ENCODE results near the gene MLXIP.
"Not testable (repeated sequence)": the region's sequence is repeated elsewhere in the genome, so short reads cannot be mapped to it uniquely, and the experiment has no call there.

Gene MLXIP

GRCh38 chr12:122150127-122150681 lies 71.6 kb downstream of the MLXIP start:
- DNase-seq (ENCODE audit: low read depth): no peak

DNA sequence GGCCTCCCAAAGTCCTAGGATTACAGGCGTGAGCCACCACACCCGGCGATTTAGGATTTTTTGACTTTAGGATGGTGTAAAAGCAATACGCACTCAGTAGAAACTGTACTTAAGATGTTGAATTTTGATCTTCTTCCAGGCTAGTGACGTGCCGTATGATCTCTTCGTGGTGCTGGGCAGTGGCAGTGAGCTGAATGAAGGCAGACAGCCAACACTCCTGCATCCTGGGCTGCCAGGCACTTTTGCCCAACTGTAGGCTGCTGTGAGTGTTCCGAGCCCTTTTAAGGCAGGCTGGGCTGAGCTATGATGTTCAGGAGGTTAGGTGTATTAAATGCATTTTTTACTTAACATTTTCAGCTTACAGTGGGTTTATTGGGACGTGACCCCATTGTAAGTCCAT lies 74.2 kb downstream of the MLXIP start:
- no peak for DNase-seq (ENCODE audit: low read depth)

DNA sequence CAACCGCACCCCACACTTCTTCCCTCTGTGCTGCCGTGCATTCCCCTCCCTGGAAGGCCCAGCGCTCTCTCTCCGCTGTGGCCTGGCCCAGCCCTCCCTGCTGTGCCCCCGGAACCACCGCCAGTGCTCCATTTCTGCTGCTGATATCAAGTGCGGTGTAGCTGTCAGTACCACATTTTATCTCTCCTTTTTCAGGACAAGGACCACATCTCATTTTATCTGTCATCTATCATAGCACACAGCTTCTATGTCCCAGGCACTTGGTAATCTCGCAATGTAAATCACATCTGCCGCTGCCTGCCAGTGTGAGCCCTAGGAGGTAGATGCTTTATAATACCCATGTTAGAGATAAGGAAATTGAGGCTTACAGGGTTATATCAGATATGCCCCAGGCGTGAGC lies 77.1 kb downstream of the MLXIP start:
- no peak for DNase-seq (ENCODE audit: low read depth)

GRCh38 chr12:122158700-122159285 lies 80.2 kb downstream of the MLXIP start:
- DNase-seq (ENCODE audit: low read depth): no peak

- no peak for DNase-seq (ENCODE audit: low read depth)
Observed at GRCh38 chr12:122159882-122160281, 81.3 kb downstream of the MLXIP start.

GRCh38 chr12:122160761-122161160 lies 82.2 kb downstream of the MLXIP start:
- DNase-seq (ENCODE audit: low read depth): no peak

GRCh38 chr12:122161682-122162081 lies 83.1 kb downstream of the MLXIP start:
- no peak for DNase-seq (ENCODE audit: low read depth)

DNA sequence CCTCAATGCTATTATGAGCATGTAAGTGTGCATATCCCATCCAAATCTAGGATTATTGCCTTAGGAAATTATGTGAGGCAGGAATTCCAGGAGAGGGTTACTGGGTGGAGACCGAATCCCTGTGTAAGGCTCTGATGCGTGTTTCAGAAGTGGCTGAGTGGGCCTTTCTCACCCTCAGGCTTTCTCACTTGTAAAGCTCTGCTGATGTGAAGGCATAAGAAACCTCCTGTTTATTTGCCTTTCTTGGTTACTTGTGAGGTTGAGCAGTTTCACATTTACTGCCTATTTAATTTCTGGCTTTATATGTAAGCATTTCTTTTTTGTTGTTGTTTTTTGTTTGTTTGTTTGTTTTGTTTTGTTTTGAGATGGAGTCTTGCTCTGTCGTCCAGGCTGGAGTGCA lies 84.4 kb downstream of the MLXIP start:
- no peak for DNase-seq (ENCODE audit: low read depth)

DNA sequence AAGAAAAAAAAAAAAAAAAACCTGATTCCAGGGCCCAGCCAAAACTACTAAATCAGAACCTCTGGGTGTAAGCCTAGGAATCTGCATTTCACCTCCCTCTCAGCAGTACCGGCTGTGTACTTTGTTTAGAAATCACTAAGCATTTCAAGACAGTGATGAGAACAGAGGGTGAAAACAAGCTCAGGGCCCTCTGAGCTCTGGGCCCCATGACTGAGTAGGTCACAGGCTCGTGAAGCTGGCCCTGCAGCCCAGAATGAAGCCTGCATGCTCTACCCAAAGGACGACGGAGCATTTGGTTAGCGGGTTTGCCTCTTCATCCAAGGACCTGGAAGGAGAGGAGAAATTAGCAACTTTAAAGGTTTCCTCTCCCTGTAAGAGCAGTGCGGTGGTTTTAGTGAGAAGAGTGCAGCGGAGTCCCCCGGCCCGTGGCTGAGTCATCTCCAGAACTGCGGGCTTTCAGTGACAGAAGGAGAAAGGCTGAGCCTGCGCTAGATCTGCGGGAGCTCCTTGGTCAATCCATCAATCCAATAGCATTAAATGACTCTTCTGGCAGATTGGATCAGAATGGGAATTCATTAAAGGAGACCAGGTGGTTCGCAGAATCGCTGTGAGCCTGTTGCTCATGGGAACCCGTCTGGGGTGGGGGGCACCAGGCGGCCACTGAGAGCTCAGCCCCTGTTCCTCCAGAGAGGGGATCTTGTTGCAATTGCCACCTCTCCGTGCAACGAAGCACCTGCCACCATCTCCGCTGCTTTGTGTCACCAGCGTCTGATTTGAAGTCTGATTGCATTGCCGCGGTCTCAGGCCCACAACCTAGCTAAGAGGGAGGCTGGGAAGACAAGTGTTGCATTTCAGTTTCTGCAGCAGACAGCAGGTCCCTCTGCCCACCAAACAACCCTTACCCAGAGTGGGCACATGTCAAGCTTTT lies 88.1 kb downstream of the MLXIP start:
- DNase-seq (ENCODE audit: low read depth): no peak

GRCh38 chr12:122167356-122167925 lies 88.9 kb downstream of the MLXIP start:
- DNase-seq (ENCODE audit: low read depth): no peak

DNA sequence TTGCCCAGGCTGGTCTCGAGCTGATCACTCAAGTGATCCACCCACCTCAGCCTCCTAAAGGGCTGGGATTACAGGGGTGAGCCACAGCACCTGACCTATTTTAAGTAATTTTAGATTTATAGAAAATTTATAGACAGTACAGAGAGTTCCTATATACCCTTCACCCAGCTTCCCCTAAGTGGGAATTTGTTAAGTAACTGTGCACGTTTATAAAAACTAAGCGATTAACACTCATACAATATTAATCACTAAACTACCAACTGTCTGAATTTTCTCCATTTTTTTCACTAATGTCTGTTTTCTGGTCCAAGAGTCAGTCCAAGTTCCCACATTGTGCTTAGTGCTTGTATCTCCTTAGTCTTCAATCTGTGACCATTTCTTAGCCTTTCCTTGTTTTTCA lies 89.9 kb downstream of the MLXIP start:
- DNase-seq (ENCODE audit: low read depth): no peak

DNA sequence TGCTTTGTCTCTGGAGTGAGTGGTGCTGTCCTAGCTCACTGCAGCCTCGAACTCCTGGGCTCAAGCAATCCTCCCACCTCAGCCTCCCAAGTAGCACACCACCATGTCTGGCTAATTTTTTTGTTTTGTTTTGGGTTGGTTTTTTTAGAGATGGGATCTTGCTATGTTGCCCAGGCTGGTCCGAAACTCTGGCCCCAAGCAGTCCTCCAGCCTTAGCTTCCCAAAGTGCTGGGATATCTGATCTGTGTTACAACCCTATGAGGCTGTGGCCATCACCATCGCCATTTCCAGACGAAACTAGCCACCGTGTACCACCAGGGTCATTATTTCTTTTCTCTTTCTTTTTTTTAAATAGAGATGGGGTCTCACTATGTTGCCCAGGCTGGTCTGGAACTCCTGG lies 92.8 kb downstream of the MLXIP start:
- no peak for DNase-seq (ENCODE audit: low read depth)

GRCh38 chr12:122172262-122172939 lies 93.8 kb downstream of the MLXIP start:
- DNase-seq (ENCODE audit: low read depth): no peak

- DNase-seq (ENCODE audit: low read depth): no peak
Observed at GRCh38 chr12:122174155-122174845, 95.7 kb downstream of the MLXIP start, which contains the start of gene IL31. Gene IL31, minus strand, starts transcription at chr12:122174221. Its CDS starts 49 bp downstream, at chr12:122174172.

GRCh38 chr12:122176473-122176872 lies 97.9 kb downstream of the MLXIP start:
- DNase-seq (ENCODE audit: low read depth): not testable (repeated sequence)

GRCh38 chr12:122182887-122183587 lies 104.5 kb downstream of the MLXIP start, which contains the start of gene LRRC43:
Gene LRRC43, plus strand, starts transcription at chr12:122183123. Its CDS starts 22 bp downstream, at chr12:122183145.
- no peak for DNase-seq (ENCODE audit: low read depth)

- DNase-seq (ENCODE audit: low read depth): no peak
Observed at GRCh38 chr12:122183588-122183940, 105.0 kb downstream of the MLXIP start.

- DNase-seq (ENCODE audit: low read depth): no peak
Observed at GRCh38 chr12:122184517-122184916, 106.0 kb downstream of the MLXIP start.

- DNase-seq (ENCODE audit: low read depth): no peak
Observed at GRCh38 chr12:122185079-122185478, 106.5 kb downstream of the MLXIP start.

DNA sequence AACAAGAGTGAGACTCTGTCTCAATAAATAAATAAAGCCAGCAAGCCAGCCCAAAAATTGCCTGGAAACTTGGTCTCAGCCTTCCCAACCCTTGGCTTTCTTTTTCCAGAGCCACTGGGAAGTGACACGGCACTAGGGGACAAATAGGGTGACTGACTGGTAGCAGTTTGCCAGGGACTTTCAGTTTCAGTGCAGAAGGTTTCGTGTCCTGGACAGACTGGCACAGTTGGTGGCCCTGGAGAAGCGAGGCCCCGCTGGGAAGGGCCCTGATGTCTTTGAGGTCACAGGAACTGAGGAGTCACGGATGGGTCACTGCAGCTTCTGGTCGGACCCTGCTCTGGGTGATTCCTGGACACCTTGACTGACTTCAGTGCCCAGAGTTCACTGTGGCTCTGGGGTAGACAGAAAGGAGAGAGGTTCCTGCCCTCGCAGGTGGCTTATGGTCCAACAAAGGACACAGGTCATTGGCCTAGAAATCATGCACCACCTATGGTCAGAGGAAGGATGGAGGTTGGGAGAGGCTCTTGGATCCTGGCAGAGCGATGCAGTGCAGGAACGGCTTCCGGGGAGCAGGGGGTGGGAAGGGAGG lies 107.0 kb downstream of the MLXIP start:
- no peak for DNase-seq (ENCODE audit: low read depth)

- no peak for DNase-seq (ENCODE audit: low read depth)
Observed at GRCh38 chr12:122187466-122187865, 108.9 kb downstream of the MLXIP start.

Measured in fibroblast of the conjunctiva (primary cell).